Gastroesophageal sphincter (tissue), 3 donors: ENCODE data around the gene MED27.

Experiments
- CTCF ChIP-seq, 4 experiments: fragments of 200-600 bp in 2 of 4; fragments of 450-650 bp in 2 of 4; sonication (generic) in 1 of 4; IDR thresholded peaks; one replicate each; pipeline ENCODE4 v1.5.1; 2017 to 2019; ENCODE audit warnings: antibody characterized with exemption in 4 of 4, mild to moderate bottlenecking in 2 of 4, moderate library complexity in 2 of 4
- POLR2A ChIP-seq, 2 donors: fragments of 450-650 bp; IDR thresholded peaks; one replicate each; pipeline ENCODE4 v1.6.1; 2017; ENCODE audit warnings: antibody characterized with exemption in 2 of 2, mild to moderate bottlenecking in 2 of 2, moderate library complexity in 1 of 2
- POLR2AphosphoS5 ChIP-seq: sonication (generic); formaldehyde crosslinking; IDR thresholded peaks from one replicate; pipeline ENCODE4 v1.6.1; 2017; ENCODE audit warnings: antibody characterized with exemption

DNA sequence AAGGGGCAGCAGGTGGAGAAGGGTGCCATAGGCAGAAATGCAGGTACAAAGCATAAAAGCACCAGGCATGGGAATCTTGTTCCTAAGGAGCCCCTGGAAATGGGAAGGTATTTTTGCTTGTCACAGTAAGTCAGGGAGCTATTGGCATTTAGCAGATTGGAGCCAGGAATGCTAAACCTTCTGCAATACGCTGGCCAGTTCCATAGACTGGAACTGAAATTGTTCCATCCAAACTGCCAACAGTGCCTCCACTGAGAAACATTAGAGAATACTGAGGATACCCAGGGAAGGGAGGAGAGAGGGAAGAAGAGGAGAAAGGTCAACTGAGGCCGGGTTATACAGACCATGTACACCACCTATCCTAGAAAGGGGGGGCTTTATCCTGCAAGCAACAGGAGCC, 162.7 kb downstream of the MED27 start:
- TF ChIP-seq POLR2A (IDR thresholded peaks at IDR 0.05), result no peak
- TF ChIP-seq CTCF (IDR thresholded peaks at IDR 0.05), result no peak
- TF ChIP-seq POLR2AphosphoS5, result no peak
